Osteoblast (primary cell): Measurements from ENCODE around the gene SEPTIN5. TPM values are rescaled to one million over a fixed set of nuclear protein-coding genes. Genes with fewer than 3 reads are reported as not detected.

Source experiments
- DNase-seq: peaks from one replicate; pipeline ENCODE4 v3.0.0; 2011; ENCODE audit warnings: low spot score, mixed read lengths; ENCODE audit not compliant: insufficient read length; ENCODE audit errors: missing footprints
- H2AFZ ChIP-seq: 2 replicates; pipeline ENCODE4 v1.6.0; 2011; ENCODE audit warnings: mild to moderate bottlenecking, low read length
- H3K27ac ChIP-seq: 2 replicates; pipeline ENCODE4 v1.5.1; 2011; ENCODE audit warnings: mild to moderate bottlenecking, low read depth, low read length, moderate library complexity
- H3K27me3 ChIP-seq: 2 replicates; pipeline ENCODE4 v1.6.0; 2012; ENCODE audit warnings: mild to moderate bottlenecking, control low read depth, inconsistent platforms, low read length, moderate library complexity; ENCODE audit not compliant: insufficient read depth
- H3K36me3 ChIP-seq: 2 replicates; pipeline ENCODE4 v1.5.1; 2011; ENCODE audit warnings: mild to moderate bottlenecking, low read length, control low read depth, moderate library complexity; ENCODE audit not compliant: insufficient read depth
- H3K4me1 ChIP-seq: 2 replicates; pipeline ENCODE4 v1.5.1; 2011; ENCODE audit warnings: mild to moderate bottlenecking, low read length, control low read depth, moderate library complexity; ENCODE audit not compliant: insufficient read depth
- H3K4me2 ChIP-seq: 2 replicates; pipeline ENCODE4 v1.6.0; 2011; ENCODE audit warnings: mild to moderate bottlenecking, low read length; ENCODE audit not compliant: insufficient read depth
- H3K4me3 ChIP-seq: fragments of 200-600 bp; sonication (generic); 3 replicates; pipeline ENCODE4 v1.5.1; 2012; ENCODE audit warnings: mild to moderate bottlenecking, low read length, inconsistent platforms; ENCODE audit not compliant: insufficient read depth
- H3K79me2 ChIP-seq: 2 replicates; pipeline ENCODE4 v1.6.0; 2012; ENCODE audit warnings: mild to moderate bottlenecking, low read length, control low read depth, inconsistent platforms; ENCODE audit not compliant: insufficient read depth
- H3K9me3 ChIP-seq: 2 replicates; pipeline ENCODE4 v1.5.1; 2011; ENCODE audit warnings: low read depth, low read length, control low read depth
- H4K20me1 ChIP-seq: 2 replicates; pipeline ENCODE4 v1.6.0; 2012; ENCODE audit warnings: mild to moderate bottlenecking, low read length, control low read depth; ENCODE audit not compliant: insufficient read depth
- total RNA-seq: library from RNA; depleted of rRNA; stranded (reverse); fragments of >200 nt; gene quantifications from 2 replicates; pipeline ENCODE4 v1.2.3, GENCODE V29; 2012
- TF ChIP-seq, protein P1 (sequence below): IDR thresholded peaks from 2 replicates; pipeline ENCODE4 v1.5.1; 2011; ENCODE audit warnings: mild to moderate bottlenecking, low read depth, low read length, moderate library complexity; ENCODE audit errors: extremely low read depth

The SEPTIN5 gene
- total RNA-seq, 1 donor, result 14.5 TPM

DNA sequence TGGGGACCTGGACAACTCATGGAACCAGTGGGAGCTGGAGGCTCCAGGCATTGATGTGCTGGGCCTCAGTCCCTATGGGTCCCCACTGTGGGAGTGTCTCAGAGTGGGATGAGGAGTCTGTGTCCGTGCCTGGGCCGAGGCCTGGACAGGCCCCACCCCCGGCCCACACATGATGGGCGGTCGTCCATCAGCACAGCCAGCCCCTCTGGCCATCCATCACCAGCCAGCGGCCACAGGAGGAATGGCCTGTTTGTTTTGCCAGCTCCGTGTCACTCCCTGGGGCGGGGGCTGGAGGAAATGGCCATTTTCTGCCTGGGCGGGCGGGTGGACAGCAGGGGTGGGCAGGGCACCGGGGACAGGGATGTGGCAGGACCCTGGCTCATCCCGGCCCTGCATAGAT is 33.2 kb downstream of the SEPTIN5 start:
- no peaks in the 10 kb centered on the region for H3K4me1 ChIP-seq
- H3K27ac ChIP-seq, result no peak overlapping the region
- H3K4me2 ChIP-seq, result no peak overlapping the region
- no peak for DNase-seq
- TF ChIP-seq, protein P1, sequence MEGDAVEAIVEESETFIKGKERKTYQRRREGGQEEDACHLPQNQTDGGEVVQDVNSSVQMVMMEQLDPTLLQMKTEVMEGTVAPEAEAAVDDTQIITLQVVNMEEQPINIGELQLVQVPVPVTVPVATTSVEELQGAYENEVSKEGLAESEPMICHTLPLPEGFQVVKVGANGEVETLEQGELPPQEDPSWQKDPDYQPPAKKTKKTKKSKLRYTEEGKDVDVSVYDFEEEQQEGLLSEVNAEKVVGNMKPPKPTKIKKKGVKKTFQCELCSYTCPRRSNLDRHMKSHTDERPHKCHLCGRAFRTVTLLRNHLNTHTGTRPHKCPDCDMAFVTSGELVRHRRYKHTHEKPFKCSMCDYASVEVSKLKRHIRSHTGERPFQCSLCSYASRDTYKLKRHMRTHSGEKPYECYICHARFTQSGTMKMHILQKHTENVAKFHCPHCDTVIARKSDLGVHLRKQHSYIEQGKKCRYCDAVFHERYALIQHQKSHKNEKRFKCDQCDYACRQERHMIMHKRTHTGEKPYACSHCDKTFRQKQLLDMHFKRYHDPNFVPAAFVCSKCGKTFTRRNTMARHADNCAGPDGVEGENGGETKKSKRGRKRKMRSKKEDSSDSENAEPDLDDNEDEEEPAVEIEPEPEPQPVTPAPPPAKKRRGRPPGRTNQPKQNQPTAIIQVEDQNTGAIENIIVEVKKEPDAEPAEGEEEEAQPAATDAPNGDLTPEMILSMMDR, result no peak
- no peaks in the 10 kb centered on the region for H3K9me3 ChIP-seq
- no peak overlapping the region for H2AFZ ChIP-seq
- H3K4me3 ChIP-seq, result no peak overlapping the region
- no peaks in the 10 kb centered on the region for H4K20me1 ChIP-seq
- H3K79me2 ChIP-seq, result no peaks in the 10 kb centered on the region
- H3K27me3 ChIP-seq, result peaks cover 8% of the 10 kb centered on the region
- H3K36me3 ChIP-seq, result no peaks in the 10 kb centered on the region

DNA sequence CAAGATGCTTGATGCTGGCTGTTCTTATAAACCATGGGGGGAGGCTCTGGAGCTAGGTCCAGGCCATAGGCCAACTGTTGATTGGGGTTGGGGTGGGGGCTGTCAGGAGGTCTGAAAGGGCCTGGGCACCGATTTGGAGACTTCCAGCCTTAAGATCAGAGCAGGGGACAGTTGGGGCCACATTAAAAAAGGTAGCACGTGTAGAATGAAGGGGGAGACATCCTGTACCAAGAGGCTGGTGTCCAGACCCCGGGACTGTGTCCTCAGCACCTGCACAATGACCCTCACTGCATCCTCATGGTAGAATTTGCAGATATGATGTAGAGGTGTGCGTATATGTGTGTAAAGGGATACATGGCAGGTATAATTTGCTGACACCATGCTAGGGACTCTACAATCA is 33.8 kb downstream of the SEPTIN5 start:
- Histone ChIP-seq H3K79me2 (no peaks in the 10 kb centered on the region), H3K27ac (no peak overlapping the region), H3K9me3 (no peaks in the 10 kb centered on the region), H4K20me1 (no peaks in the 10 kb centered on the region), H3K4me2 (no peak overlapping the region), H3K4me1 (no peaks in the 10 kb centered on the region), H3K36me3 (no peaks in the 10 kb centered on the region), H2AFZ (no peak overlapping the region), H3K4me3 (no peak overlapping the region), H3K27me3 (peaks cover 14% of the 10 kb centered on the region)
- TF ChIP-seq, protein P1, result no peak
- no peak for DNase-seq

DNA sequence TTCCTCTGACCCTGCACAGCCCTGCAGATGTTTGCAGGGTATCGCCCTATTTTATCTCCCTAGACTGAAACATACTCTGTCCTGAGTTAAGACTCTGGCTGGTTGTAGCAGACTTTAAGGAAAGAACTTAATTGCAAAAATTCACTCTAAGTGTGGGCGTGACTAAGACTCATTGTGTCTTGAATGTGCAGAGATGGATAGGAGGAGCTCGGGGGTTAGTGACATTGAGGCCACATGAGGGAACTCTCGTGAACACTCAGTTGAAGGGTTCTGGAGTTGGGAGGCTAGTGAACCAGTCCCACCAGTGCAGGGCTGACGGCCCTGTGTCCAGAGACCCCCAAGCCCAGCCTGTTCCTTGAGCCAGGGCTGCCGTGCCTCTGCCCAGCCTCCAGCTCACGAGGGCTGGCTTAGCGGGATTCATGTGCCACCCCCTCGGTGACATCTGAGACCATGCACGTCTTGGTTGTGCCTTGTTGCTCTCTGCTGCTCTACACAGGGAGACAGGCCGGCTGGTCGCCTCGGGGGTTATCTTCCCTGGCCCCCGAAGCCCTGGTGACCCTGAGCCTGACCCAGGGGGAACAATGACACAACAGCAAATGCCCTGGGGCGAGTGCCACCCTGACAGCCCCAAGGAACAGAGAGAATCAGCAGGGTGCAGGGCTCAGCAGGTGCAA is 34.8 kb downstream of the SEPTIN5 start:
- Histone ChIP-seq H3K4me2 (no peak overlapping the region), H3K27me3 (peaks cover 22% of the 10 kb centered on the region), H3K79me2 (no peaks in the 10 kb centered on the region), H3K36me3 (no peaks in the 10 kb centered on the region), H3K4me3 (no peak overlapping the region), H3K9me3 (no peaks in the 10 kb centered on the region), H3K27ac (no peak overlapping the region), H2AFZ (no peak overlapping the region), H4K20me1 (no peaks in the 10 kb centered on the region), H3K4me1 (no peaks in the 10 kb centered on the region)
- no peak for DNase-seq
- TF ChIP-seq, protein P1, result no peak

DNA sequence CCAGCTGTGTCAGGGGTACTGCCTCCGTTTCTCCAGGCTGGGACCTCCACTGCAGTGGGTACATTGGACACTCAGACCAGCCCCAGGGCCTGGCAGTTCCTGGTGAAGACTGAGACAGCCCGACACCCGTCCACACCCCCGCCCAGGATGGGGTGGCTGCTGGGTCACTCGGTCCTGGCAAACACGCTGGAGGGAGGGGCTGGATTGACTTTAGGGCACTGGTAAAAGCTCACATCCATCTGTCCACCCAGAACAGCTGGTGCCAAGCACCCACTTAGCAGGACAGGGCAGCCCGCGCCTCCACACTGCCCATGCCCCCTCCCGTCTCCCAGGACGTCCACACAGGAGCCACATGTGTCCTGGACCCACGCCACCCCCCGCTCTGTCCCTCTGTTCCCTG is 35.6 kb downstream of the SEPTIN5 start:
- Histone ChIP-seq H3K36me3 (no peaks in the 10 kb centered on the region), H3K4me2 (no peak overlapping the region), H3K4me1 (no peaks in the 10 kb centered on the region), H3K27me3 (peaks cover 30% of the 10 kb centered on the region), H3K79me2 (no peaks in the 10 kb centered on the region), H4K20me1 (no peaks in the 10 kb centered on the region), H3K4me3 (no peak overlapping the region), H2AFZ (no peak overlapping the region), H3K27ac (no peak overlapping the region), H3K9me3 (no peaks in the 10 kb centered on the region)
- DNase-seq, result no peak
- TF ChIP-seq, protein P1, result no peak
